K562 (cell line): ENCODE measurements around the gene BMPER. TPM values are rescaled to one million over a fixed set of nuclear protein-coding genes. Genes with fewer than 3 reads are reported as not detected.

ENCODE experiments used
- ATAC-seq: fragments of 200-7000 bp; cut with Tn5 transposase; 3 replicates; pipeline ENCODE4 v1.9.1; 2020; ENCODE audit warnings: moderate library complexity
- BruUV-seq: library from RNA; stranded (reverse); fragments of 400-500 nt; replicated peaks from 2 replicates; lab custom pipeline; 2021; lab: Mats Ljungman, UMichigan
- CTCF ChIA-PET: fragments of 300-600 bp; formaldehyde crosslinking; extraction: SDS; loops from one replicate; lab custom pipeline; 2021; ENCODE audit warnings: low intra/inter-chr PET ratio; lab: Yijun Ruan, JAX
- POLR2A ChIA-PET: fragments of 300-600, 350-650 bp; sonication (Branson Sonifier 250); formaldehyde crosslinking; extraction: SDS; loops from one replicate; lab custom pipeline; 2021; ENCODE audit warnings: antibody characterized with exemption, inconsistent platforms; lab: Yijun Ruan, JAX
- DNase-seq, 4 experiments: peaks; one replicate each; pipeline versions ENCODE4 v3.0.0 to v3.0.0-alpha.2; 2011 to 2018; ENCODE audit warnings: low spot score in 3 of 4, mixed read lengths in 3 of 4; ENCODE audit errors: extremely low read depth in 1 of 4
- FAIRE-seq: peaks from 2 replicates; lab custom pipeline; 2011; peaks lifted over from hg19 to GRCh38; lab: Jason Lieb, UNC
- H2AFZ ChIP-seq: 2 replicates; pipeline ENCODE4 v1.6.0; 2011; ENCODE audit warnings: low read depth, low read length, control low read depth, inconsistent platforms
- H3K27ac ChIP-seq: fragments of 200-600 bp; 3 replicates; pipeline ENCODE4 v1.8.0; 2011; ENCODE audit warnings: low read depth, mild to moderate bottlenecking, control low read depth, inconsistent platforms, low read length, moderate library complexity, mixed read lengths; ENCODE audit errors: extremely low read depth
- H3K27me3 ChIP-seq, 2 experiments: fragments of 300-600 bp in 1 of 2; 2 replicates in 1 of 2; 3 replicates in 1 of 2; pipeline versions ENCODE4 v1.6.0 to v1.8.0; 2011; ENCODE audit warnings: inconsistent platforms in 2 of 2, low read length in 2 of 2, mild to moderate bottlenecking in 1 of 2, mixed read lengths in 1 of 2, moderate library complexity in 1 of 2; ENCODE audit not compliant: control insufficient read depth in 2 of 2, insufficient read depth in 2 of 2
- H3K36me3 ChIP-seq: fragments of 300-600 bp; 3 replicates; pipeline ENCODE4 v1.8.0; 2011; ENCODE audit warnings: mild to moderate bottlenecking, low read length, inconsistent platforms; ENCODE audit not compliant: control insufficient read depth, insufficient read depth
- H3K4me1 ChIP-seq, 2 experiments: fragments of 200-600 bp in 1 of 2; replicated peaks in 1 of 2; 2 replicates in 1 of 2; 3 replicates in 1 of 2; pipeline versions ENCODE4 v1.5.1 to v1.8.0; 2011; ENCODE audit warnings: inconsistent platforms in 2 of 2, low read length in 2 of 2, mild to moderate bottlenecking in 1 of 2, mixed read lengths in 1 of 2, moderate library complexity in 1 of 2; ENCODE audit not compliant: control insufficient read depth in 2 of 2, insufficient read depth in 2 of 2
- H3K4me2 ChIP-seq: 2 replicates; pipeline ENCODE4 v1.6.1; 2011; ENCODE audit warnings: low read length, control low read depth, inconsistent platforms, mixed read lengths; ENCODE audit not compliant: insufficient read depth
- H3K4me3 ChIP-seq: fragments of 200-600 bp; sonication (generic), shearing (Covaris generic); 2 replicates; pipeline ENCODE4 v1.5.1; 2016; ENCODE audit warnings: control low read depth, inconsistent platforms
- H3K79me2 ChIP-seq: fragments of 200-600 bp; 3 replicates; pipeline ENCODE4 v1.8.0; 2011; ENCODE audit warnings: low read length, inconsistent platforms; ENCODE audit not compliant: control insufficient read depth, insufficient read depth
- H3K9ac ChIP-seq, 2 experiments: 2 replicates each; pipeline versions ENCODE4 v1.6.0 to v1.6.1; 2011; ENCODE audit warnings: low read depth in 2 of 2, low read length in 2 of 2, control low read depth in 1 of 2, inconsistent platforms in 1 of 2, mild to moderate bottlenecking in 1 of 2, mixed read lengths in 1 of 2; ENCODE audit not compliant: insufficient read depth in 1 of 2
- H3K9me1 ChIP-seq: one replicate; pipeline ENCODE4 v1.6.0; 2011; ENCODE audit warnings: inconsistent platforms, mild to moderate bottlenecking, low read length, moderate library complexity; ENCODE audit not compliant: control insufficient read depth, insufficient read depth
- H3K9me3 ChIP-seq: replicated peaks from 2 replicates; pipeline ENCODE4 v1.5.1; 2011; ENCODE audit warnings: low read depth, low read length, inconsistent platforms; ENCODE audit not compliant: control insufficient read depth, insufficient read depth
- H4K20me1 ChIP-seq: replicated peaks from 2 replicates; pipeline ENCODE4 v1.6.1; 2011; ENCODE audit warnings: low read length, inconsistent platforms, mixed read lengths; ENCODE audit not compliant: control insufficient read depth, insufficient read depth
- ARHGAP35 ChIP-seq: fragments of 450-650 bp; IDR thresholded peaks from 2 replicates; pipeline ENCODE4 v1.6.1; 2018; ENCODE audit not compliant: partially characterized antibody
- ARID1B ChIP-seq: fragments of 450-650 bp; IDR thresholded peaks from 2 replicates; pipeline ENCODE4 v1.6.1; 2016; ENCODE audit warnings: antibody characterized with exemption, mild to moderate bottlenecking, inconsistent platforms
- BRF1 ChIP-seq: IDR thresholded peaks from 3 replicates; pipeline ENCODE4 v1.6.1; 2011; ENCODE audit warnings: borderline replicate concordance, mild to moderate bottlenecking; ENCODE audit not compliant: insufficient read length; ENCODE audit errors: extremely low read depth
- C11orf30 ChIP-seq: fragments of 450-650 bp; IDR thresholded peaks from 2 replicates; pipeline ENCODE4 v1.6.1; 2016; ENCODE audit warnings: low read depth, mild to moderate bottlenecking
- CREM ChIP-seq: IDR thresholded peaks from 2 replicates; pipeline ENCODE4 v1.6.1; 2014; ENCODE audit warnings: antibody characterized with exemption, low read depth
- FOXK1 ChIP-seq: sonication (generic); formaldehyde crosslinking; IDR thresholded peaks from 2 replicates; pipeline ENCODE4 v1.8.0; 2022; ENCODE audit warnings: missing genetic modification reagents, mild to moderate bottlenecking, borderline replicate concordance
- MCM3 ChIP-seq: fragments of 450-650 bp; IDR thresholded peaks from 2 replicates; pipeline ENCODE4 v1.6.1; 2016
- NFIX ChIP-seq: fragments of 250-450 bp; sonication (Bioruptor Pico); IDR thresholded peaks from 2 replicates; pipeline ENCODE4 v1.4.0; 2020; ENCODE audit warnings: low read depth, mild to moderate bottlenecking, moderate library complexity
- PCBP1 ChIP-seq: fragments of 200-400 bp; formaldehyde crosslinking; IDR thresholded peaks from 2 replicates; pipeline ENCODE4 v1.6.1; 2018; ENCODE audit warnings: mild to moderate bottlenecking, low read depth, low read length; ENCODE audit not compliant: poor library complexity, severe bottlenecking
- PTTG1 ChIP-seq: fragments of 450-650 bp; IDR thresholded peaks from 2 replicates; pipeline ENCODE4 v1.6.1; 2016; ENCODE audit warnings: low read depth, mild to moderate bottlenecking, missing genetic modification characterization, missing compliant biosample characterization
- SMAD4 ChIP-seq: fragments of 250-450 bp; sonication (Bioruptor Pico); conservative IDR thresholded peaks from 2 replicates; pipeline ENCODE4 v1.8.0; 2021; ENCODE audit warnings: inconsistent platforms, mild to moderate bottlenecking, moderate library complexity
- SPI1 ChIP-seq: IDR thresholded peaks from 2 replicates; pipeline ENCODE4 v1.6.1; 2011; ENCODE audit warnings: low read depth, low read length, control low read depth, borderline replicate concordance
- TCF7 ChIP-seq: sonication (generic); IDR thresholded peaks from 2 replicates; pipeline ENCODE4 v1.6.1; 2016; ENCODE audit warnings: antibody characterized with exemption, borderline replicate concordance
- TRIM24 ChIP-seq, 2 experiments: fragments of 450-650 bp; IDR thresholded peaks; 2 replicates each; pipeline ENCODE4 v1.6.1; 2016
- ZFP36 ChIP-seq: fragments of 150-350 bp; IDR thresholded peaks from 2 replicates; pipeline ENCODE4 v1.6.1; 2018; ENCODE audit warnings: low read length, low read depth; ENCODE audit not compliant: partially characterized antibody
- ZNF175 ChIP-seq: fragments of 200-800 bp; sonication (Bioruptor generic); IDR thresholded peaks from 2 replicates; pipeline ENCODE4 v1.6.1; 2016; ENCODE audit warnings: low read depth, mild to moderate bottlenecking, missing genetic modification characterization, missing compliant biosample characterization
- ZNF274 ChIP-seq: IDR thresholded peaks from 2 replicates; pipeline ENCODE4 v1.6.1; 2011; ENCODE audit warnings: low read depth, mild to moderate bottlenecking, low read length, moderate library complexity, borderline replicate concordance
- ZNF347 ChIP-seq: fragments of 450-650 bp; formaldehyde crosslinking; IDR thresholded peaks from 2 replicates; pipeline ENCODE4 v1.4.0; 2020; ENCODE audit warnings: low read depth, mild to moderate bottlenecking, moderate library complexity
- ZNF408 ChIP-seq: fragments of 250-450 bp; sonication (Bioruptor Pico); IDR thresholded peaks from 2 replicates; pipeline ENCODE4 v1.4.0; 2020; ENCODE audit warnings: low read depth, mild to moderate bottlenecking, moderate library complexity
- ZNF584 ChIP-seq: fragments of 200-800 bp; sonication (Bioruptor generic); IDR thresholded peaks from 2 replicates; pipeline ENCODE4 v1.6.1; 2016; ENCODE audit warnings: low read depth, mild to moderate bottlenecking, missing genetic modification characterization, missing compliant biosample characterization
- WGBS: fragments of 100-300 bp; shearing (Covaris generic); methylation state at CpG from one replicate; pipeline ENCODE4 v1.1.6; 2016; ENCODE audit warnings: low coverage, mixed read lengths; ENCODE audit not compliant: insufficient coverage; ENCODE audit errors: missing lambda C conversion rate; 5-methylcytosine and 5-hydroxymethylcytosine counted together
- in situ Hi-C: fragments of 300-500 bp; cut with MboI; formaldehyde crosslinking; loops from 4 replicates; pipeline ENCODE4 v1.15.0; 2018; ENCODE audit warnings: inconsistent platforms, mixed read lengths
- intact Hi-C: fragments of 100-400 bp; cut with micrococcal nuclease; formaldehyde crosslinking; loops from 2 replicates; pipeline ENCODE4 v1.14.2; 2022
- polyA plus RNA-seq, 8 experiments: library from polyadenylated mRNA; depleted of rRNA in 4 of 8; stranded (reverse) in 5 of 8; unstranded in 3 of 8; fragments of >200 nt; fragmentation: Nextera tagmentation in 2 of 8; fragmentation: Illumina TruSeq in 1 of 8; extraction: Ambion mirVana in 2 of 8; extraction: Trizol in 1 of 8; gene quantifications; 2 replicates each; pipeline versions ENCODE4 v1.2.1 to v1.2.3, GENCODE V29; 2011 to 2014; ENCODE audit warnings: inconsistent platforms in 1 of 8, missing spikeins in 1 of 8
- total RNA-seq, 7 experiments: library from RNA; depleted of rRNA in 6 of 7; stranded (reverse); fragments of >200 nt in 6 of 7; fragmentation: Illumina TruSeq in 2 of 7; extraction: Trizol in 2 of 7; gene quantifications; 2 replicates each; pipeline versions ENCODE4 v1.2.1 to v1.2.3, GENCODE V29; 2011 to 2021; ENCODE audit warnings: low replicate concordance in 1 of 7
- TF ChIP-seq, protein P1 (sequence below): sonication (generic); formaldehyde crosslinking; IDR thresholded peaks from 2 replicates; pipeline ENCODE4 v1.5.0; 2020; ENCODE audit warnings: missing genetic modification reagents

The BMPER gene
- total and polyA plus RNA-seq, 9 of the 15 experiments (the other 6 are each of a cell fraction or from before 2014, with no cell fraction given): not detected

DNA sequence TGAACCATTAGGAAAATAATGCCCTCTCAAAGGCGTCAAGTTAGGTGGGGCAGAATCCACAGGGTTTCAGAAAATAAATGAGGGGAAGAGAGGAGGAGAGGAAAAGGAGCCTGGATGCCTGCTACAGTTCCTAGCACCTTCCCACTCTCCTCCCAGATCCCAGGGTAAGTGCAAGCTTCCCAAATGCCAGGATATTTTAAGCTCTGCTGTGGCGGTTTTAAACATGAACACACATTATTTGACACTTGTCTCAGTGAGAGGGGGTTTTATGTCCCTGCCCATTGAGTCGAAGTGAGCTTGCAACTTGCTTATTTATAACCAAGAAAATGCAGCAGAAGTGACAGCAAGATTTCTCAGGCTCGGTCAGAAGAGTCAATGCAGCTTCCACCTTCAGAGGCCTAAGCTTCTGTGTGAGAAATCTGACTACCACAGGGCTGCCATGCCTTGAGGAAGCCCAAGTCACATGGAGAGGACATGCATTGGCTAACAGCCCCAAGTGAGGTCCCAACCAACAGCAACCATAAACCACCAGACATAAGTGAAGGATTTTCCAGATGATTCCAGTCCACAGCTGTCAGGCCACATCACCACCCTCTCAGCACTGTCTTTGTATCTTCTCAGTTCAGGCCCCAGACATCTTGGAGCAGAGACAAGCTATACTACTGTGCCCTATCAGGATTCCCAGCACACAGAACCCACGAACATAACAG lies 17.9 kb upstream of the BMPER start (continued):
- no peak for TF ChIP-seq ARHGAP35
- TF ChIP-seq FOXK1: no peak
- TF ChIP-seq ARID1B: no peak
- no peak for TF ChIP-seq BRF1

DNA sequence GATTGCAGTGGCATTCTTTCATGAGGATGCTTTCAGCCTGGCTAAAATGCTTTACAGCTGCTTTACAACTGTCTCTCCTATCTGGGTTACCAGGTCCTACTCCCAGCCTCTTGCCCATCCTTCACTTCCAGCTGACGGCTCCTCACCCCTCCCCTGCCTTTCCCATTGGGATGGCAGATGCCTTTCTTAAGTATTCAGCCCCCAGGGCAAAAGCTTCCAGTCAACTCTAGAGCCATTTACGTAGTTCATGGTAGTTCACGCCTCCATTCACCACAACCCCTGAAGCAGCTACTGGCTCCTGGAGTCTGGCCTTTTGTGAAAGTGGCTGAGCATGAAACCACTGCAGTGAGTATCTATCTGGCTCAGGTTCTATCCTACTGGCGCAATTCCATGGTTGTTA lies 17.2 kb upstream of the BMPER start:
- Histone ChIP-seq H3K4me2 (no peak overlapping the region), H3K9me3 (no peaks in the 10 kb centered on the region), H4K20me1 (no peaks in the 10 kb centered on the region; the same call in 1 of the 2 replicates), H3K27ac (no peak overlapping the region), H2AFZ (no peak overlapping the region), H3K79me2 (no peaks in the 10 kb centered on the region), H3K4me3 (no peak overlapping the region), H3K4me1 (no peaks in the 10 kb centered on the region), H3K9me1 (no peaks in the 10 kb centered on the region), H3K36me3 (no peaks in the 10 kb centered on the region), H3K27me3 (no peaks in the 10 kb centered on the region), H3K9ac (no peak overlapping the region)
- intact Hi-C loops: no loop called here
- TF ChIP-seq SMAD4 (no peak), ZNF175 (CRISPR knock-in tag) (no peak), SPI1 (no peak), MCM3 (no peak), ZNF408 (CRISPR knock-in tag) (no peak), ZNF584 (CRISPR knock-in tag) (no peak), PCBP1 (no peak), ZNF347 (no peak), TCF7 (no peak), ZFP36 (no peak), C11orf30 (no peak), NFIX (no peak), PTTG1 (tag) (no peak), CREM (no peak), ZNF274 (no peak), TRIM24 (IDR thresholded peaks at IDR 0.05) (no peak)
- TF ChIP-seq, protein P1, sequence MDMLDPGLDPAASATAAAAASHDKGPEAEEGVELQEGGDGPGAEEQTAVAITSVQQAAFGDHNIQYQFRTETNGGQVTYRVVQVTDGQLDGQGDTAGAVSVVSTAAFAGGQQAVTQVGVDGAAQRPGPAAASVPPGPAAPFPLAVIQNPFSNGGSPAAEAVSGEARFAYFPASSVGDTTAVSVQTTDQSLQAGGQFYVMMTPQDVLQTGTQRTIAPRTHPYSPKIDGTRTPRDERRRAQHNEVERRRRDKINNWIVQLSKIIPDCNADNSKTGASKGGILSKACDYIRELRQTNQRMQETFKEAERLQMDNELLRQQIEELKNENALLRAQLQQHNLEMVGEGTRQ (CRISPR knock-in tag): no peak
- FAIRE-seq (no peak), ATAC-seq (no peak), DNase-seq (no peak)
- no TSS peak for BruUV-seq
- ChIA-PET POLR2A (interaction anchor here (0.6 kb wide), 2 partner anchors 11 to 619 kb away, joined by 3 read pairs; no protein-coding TSS in a partner anchor), CTCF (no interaction called here)
- WGBS: 3% methylated on average over 4 of the region's 4 CpGs
- in situ Hi-C loops: no loop called here
